ENCODE results near the gene IMPG2.

Gene IMPG2

DNA sequence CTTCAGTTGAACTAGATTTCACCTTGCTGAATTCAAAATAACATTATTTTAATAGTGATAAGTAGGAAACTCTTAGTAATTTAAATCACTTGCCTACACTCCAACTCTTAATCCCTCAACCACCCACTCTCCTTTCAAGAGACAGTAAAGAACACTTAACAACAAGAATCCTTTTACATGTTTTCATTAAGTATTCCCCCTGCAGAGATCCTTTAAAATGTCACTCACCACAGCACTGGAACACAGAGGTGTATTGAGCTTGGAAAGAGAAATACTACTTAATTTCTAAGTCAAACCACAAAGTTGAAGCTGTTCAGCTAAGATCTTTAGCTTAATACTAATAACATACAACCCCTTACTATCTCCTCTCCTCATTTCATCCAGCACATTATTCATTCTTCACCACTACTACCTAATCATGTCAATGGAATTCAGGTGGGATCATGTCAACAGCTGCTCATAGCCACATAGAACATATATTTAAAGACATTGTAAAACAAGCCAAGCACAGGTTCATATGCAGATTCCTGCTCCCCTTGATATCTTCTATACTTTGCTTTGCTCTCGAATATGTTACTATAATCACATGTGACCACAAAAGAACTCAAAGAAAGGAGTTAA lies 40.5 kb downstream of the IMPG2 start:
- DNase-seq (ENCODE audit: low read depth, low spot score) = no peak
- no peak overlapping the region for H3K4me3 ChIP-seq (ENCODE audit: low read length)

DNA sequence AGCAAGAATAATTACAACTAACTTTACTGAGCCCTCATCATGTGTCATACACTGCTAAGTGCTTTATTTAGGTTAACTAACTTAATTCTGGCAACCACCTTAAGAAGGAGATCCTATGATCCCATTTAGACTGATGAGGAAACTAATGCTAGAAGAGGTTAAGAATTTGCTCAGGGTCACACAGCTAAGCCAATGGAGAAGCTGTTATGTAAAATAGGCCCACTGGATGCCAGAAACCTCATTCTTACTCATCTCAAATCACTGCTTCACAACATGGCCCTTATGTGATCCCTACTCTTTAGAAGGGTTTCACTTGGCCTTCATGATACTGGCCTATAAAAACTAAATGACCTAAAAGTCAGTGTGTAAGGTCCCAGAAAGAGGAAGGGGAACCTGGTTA lies 41.2 kb downstream of the IMPG2 start:
- no peak overlapping the region for H3K4me3 ChIP-seq (ENCODE audit: low read length)
- DNase-seq (ENCODE audit: low read depth, low spot score) = no peak

DNA sequence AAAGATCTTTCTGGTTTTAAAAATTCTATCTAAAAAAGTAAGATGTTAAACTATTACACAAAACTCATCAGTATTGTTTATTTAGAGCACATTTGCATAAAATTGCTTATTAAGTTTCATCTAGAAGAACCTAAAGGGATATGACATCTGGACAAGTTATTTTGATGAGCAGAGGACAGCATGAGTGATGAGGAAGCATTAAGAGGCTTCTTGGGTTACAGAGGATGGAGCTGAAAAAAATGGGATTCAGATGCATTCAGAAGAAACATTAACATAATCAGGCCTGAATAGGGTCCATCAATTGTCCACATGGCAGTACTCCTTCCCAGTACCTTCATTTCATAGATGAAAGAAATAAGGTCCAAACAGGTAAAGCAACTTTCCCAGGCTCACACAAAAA lies 41.6 kb downstream of the IMPG2 start:
- no peak overlapping the region for H3K4me3 ChIP-seq (ENCODE audit: low read length)
- DNase-seq (ENCODE audit: low read depth, low spot score) = no peak

DNA sequence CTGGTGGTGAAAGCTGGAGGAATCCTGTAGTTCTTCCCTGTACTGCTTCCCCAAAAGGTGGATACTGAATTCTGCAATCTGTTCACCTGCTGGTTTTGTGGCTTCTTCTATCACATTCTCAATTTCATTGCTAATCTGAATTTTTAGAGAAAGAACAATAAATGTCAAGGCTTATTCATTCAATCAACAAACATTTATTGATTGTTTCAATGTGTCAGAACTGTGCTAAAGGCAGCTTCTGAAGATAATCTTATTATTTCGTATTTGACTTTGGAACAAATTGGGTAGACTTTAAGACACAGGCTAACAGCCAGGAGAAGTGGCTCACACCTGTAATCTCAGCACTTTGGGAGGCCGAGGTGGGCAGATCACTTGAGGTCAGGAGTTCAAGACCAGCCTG lies 46.8 kb downstream of the IMPG2 start:
- H3K4me3 ChIP-seq (ENCODE audit: low read length) = no peak overlapping the region
- DNase-seq (ENCODE audit: low read depth, low spot score) = no peak

DNA sequence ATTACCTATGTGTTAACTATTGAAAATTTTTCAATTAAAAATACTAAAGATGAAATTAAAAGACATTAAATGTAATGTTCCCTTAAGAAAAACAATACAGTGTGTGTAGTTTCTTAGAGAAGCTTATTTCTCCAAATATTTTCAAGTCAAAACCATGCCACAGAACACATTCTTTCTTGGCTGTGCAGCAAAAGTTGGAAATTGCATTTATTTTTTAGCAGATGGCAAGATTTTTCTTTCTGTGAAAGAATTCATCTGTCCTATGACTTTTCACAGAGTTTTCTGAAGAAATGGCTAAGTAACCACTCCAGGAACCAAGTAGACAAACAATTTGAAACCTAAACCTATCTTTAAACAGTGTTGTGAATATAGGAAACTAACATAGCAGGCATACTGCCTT lies 47.2 kb downstream of the IMPG2 start:
- no peak overlapping the region for H3K4me3 ChIP-seq (ENCODE audit: low read length)
- no peak for DNase-seq (ENCODE audit: low read depth, low spot score)

DNA sequence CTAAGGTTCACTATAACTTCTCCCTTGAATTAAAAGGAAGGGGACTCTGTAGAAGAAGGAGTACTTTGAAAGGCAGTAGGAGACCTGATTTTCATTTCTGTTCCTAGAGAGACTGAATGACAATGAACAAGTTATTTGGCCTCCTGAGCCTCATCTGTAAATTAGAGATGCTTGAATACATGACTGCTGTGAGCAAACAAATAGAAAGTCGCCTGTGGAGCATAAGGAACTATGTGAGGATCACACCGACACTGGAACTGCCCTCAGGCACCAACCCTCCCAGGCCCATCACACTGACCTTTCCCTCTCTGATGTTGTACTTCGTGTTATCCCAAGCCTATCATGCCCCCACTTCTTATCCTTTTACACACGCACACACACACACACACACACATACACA lies 48.6 kb downstream of the IMPG2 start:
- no peak overlapping the region for H3K4me3 ChIP-seq (ENCODE audit: low read length)
- DNase-seq (ENCODE audit: low read depth, low spot score) = no peak

DNA sequence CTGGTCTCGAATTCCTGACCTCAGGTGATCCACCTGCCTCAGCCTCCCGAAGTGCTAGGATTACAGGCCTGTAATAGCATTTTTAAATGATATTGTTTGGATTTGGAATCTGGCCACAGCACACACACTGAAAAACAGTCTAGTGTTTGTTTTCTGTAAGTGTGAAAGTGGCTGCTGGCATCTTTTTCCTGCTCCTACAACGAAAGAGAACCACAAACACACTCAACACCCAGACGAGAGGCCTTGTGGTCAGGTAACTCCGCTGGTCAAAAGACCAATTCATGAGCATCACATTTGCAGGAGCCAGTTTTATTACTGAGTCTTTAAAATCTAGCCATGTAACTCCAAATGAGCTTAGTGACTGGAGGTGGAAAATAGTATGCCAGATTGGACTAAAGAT lies 50.2 kb downstream of the IMPG2 start:
- H3K4me3 ChIP-seq (ENCODE audit: low read length) = no peak overlapping the region
- no peak for DNase-seq (ENCODE audit: low read depth, low spot score)

DNA sequence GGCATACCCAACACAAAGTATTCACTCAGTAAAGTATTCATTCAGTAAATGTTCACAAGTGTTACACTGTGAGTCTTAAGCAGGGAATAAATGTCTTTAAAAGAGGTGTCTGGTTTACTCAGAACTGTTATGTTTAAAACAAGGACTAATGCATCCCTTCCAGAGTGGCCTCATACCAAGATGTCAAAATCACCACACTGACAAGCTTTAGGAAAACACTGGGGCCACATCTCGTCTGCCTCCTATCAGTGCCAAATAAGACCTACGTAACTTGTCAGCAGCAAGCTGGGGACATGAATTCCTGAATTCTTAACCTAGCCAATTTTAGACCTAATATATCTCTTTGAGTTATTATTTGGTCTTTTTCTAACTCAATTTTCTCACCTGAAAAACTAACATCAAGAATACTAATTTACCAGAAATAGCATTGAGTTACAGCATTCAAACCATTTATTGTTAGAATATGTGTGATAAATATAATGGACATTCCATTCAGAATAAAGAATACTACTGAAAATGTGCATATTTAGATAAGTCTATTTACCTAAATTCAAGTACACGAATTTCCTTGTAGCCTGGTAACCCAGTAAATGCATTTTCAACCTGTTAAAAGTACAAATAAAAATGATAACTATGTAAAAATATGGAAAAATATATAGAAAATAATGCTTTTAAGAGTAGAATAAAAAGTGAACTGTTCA lies 51.3 kb downstream of the IMPG2 start:
- H3K4me3 ChIP-seq (ENCODE audit: low read length) = no peak overlapping the region
- no peak for DNase-seq (ENCODE audit: low read depth, low spot score)

DNA sequence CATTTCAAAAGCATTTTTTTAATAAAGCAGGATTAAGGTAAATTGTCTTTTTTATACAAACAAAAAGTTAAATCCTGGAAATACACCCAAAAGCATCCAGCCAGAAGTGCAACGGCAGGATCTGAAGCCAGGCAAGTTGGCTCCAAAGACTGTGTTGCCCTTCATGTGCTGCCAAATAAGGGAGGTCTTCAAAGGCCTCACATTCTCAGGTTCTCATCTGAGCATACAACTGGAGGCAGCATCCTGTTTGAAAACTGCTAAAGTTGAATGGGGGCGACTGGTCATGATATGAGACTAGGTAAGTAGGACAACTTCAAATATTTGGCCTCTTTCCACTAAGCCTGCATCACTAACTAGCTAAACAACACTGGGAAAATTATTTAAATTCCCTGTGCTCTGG lies 52.2 kb downstream of the IMPG2 start:
- no peak overlapping the region for H3K4me3 ChIP-seq (ENCODE audit: low read length)
- no peak for DNase-seq (ENCODE audit: low read depth, low spot score)

DNA sequence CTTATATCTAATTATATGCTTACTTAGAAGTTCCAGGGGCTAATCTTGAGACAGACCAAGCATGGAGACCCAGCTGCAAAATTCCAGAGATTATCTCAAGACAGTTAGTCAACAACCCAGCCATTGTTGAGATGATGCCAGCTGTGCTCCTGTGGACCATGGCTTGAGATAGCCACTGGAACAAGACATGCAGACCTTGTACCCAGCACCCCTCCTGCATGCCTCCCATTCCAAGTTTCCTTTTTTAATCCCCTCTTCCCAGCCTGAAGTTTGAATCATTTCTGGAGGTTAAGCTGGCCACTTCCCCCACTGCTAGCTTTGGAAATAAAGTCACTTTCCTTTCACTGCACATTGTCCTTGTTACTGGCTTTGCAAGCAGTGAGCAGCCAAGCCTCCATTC lies 53.8 kb downstream of the IMPG2 start:
- no peak overlapping the region for H3K4me3 ChIP-seq (ENCODE audit: low read length)
- DNase-seq (ENCODE audit: low read depth, low spot score) = no peak

DNA sequence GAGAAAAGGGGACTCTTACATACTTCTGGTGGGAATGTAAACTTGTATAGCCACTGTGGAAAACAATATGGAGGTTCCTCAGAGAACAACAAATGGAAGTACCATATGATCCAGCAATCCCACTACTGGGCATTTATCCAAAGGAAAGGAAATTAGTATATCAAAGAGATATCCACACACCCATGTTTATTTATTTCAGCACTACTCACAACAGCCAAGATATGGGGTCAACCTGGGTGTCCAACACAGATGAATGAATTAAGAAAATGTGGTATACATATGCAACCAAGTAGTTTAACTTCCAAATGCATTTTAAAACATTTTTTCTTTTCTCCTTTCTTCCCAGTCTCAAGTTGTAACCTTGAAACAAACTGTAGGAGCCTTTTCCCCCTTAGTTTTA lies 54.3 kb downstream of the IMPG2 start:
- no peak for DNase-seq (ENCODE audit: low read depth, low spot score)
- no peak overlapping the region for H3K4me3 ChIP-seq (ENCODE audit: low read length)

DNA sequence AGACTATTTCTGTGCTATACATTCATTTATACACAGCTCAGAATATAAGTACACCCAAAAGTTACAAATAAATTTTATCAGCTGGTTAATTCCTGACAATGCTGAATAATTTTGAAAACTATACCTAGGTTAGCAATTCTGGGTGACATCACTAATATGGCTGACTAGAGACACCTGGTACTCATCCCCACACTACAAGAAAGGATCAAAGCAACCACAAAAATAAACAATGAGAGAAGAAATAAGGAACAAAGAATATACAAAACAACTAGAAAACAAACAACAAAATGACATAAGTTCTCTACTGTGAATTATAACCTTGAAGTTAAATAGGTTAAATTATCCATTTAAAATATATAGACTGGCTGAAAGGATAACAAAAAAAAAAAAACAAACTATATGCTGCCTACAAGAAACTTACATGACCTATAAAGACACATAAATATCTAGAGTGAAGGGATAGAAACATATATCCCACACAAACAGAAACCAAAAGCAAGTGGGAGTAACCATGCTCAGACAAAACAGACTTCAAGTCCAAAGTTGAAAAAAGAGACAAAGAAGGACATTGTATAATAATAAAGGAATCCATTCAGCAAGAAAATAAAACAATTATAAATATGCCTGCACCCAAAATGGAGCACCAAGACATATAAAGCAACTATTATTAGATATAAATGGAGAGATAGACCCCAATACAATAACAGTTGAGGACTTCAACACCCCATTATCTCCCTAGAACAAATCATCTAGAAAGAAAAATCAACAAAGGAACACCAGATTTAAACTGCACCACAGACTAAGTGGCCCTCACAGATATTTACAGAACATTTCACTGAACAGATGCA lies 57.8 kb downstream of the IMPG2 start:
- no peak overlapping the region for H3K4me3 ChIP-seq (ENCODE audit: low read length)
- DNase-seq (ENCODE audit: low read depth, low spot score) = no peak

DNA sequence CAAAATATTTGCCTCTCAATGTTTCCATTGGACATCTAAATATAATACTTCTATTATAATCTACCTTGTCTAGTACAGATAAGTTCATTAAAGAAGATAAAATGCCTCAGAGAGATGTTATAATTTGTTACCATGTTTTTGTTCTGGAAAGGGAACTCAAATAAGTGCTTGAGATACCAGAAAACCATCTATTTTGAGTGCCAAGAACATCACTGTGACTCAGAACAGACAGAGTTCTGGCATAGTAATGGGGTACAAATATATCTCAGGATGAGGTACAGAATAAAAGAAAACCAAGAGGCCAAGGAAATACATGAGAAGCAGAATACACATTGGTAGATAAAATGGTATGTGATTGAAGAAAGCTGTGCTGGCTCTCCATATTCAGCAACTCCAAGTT lies 58.9 kb downstream of the IMPG2 start:
- no peak overlapping the region for H3K4me3 ChIP-seq (ENCODE audit: low read length)
- no peak for DNase-seq (ENCODE audit: low read depth, low spot score)

DNA sequence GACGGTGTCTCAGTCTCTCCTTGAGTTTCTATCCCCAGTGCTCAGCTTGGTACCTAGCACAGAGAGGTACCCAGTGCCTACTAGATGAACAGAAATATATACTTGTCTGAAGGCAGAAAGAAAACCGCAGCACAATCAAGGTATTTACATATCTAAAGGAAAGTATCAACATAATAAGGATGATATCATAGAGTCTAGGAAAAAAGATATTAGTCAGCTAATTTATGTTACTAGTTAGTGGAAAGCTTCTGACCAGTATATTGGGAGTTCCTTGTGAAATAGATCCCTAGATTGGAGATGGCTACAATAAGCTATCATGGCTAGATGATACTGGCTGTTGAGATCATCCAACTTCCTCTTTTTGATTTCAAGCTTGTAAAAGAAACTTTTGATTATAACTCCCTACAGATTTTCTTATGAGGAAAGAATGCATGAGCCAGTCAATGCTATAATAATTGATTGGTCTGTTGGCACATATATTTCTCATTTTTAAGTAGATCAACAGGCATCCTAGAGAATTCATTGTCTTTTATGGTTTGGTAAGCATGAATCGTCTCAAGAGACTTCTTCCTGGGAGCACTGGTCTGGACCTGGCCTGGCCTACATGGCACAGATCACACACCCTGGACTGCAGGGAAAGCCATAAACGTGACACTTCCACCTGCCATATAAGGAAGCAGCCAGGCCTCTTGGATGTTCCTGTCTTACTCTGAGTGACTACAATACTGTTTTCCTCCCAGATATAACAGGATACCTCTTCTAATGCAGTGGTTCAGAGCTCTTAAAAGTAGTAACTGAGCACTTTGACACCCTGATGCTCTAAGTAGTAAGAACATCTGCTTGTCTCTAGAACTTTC lies 60.7 kb downstream of the IMPG2 start:
- DNase-seq (ENCODE audit: low read depth, low spot score) = no peak
- H3K4me3 ChIP-seq (ENCODE audit: low read length) = no peak overlapping the region

DNA sequence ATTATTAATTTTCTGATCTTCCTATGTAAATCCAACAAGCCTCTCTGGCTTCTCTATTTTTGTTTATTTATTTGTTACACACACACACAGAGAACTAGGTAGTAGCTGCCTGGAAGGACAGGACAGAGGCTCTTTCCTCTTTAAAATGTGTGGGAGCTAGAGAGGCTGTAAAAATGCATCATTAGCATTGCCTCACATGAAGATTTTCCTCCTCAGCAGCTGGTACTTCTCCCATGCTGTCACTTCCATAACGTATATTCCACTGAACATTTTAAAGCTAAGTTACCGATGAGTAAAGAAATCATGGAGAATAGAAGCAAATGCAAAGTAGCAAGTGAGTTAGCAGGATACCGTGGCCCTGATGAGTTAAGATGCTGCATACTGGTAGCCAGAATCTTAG lies 63.9 kb downstream of the IMPG2 start:
- no peak overlapping the region for H3K4me3 ChIP-seq (ENCODE audit: low read length)
- DNase-seq (ENCODE audit: low read depth, low spot score) = no peak

DNA sequence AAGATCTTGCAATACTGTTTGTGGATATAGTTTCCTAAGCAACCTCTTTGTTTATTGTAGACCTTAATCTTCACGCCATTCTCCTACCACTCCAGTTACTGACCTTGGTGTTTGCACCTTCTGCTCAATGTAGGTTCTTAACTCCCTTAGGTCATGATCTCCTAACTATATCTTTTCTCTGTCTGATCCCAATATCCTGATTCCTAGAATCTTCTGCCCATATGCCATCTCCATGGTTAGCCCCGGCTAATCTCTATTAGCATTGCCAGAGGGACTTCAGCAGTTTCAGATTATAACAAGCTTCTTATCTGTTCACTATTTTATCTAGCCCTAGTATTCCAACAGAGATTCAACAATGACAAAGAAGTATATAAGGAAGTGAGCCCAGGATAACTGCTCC lies 64.9 kb downstream of the IMPG2 start:
- no peak for DNase-seq (ENCODE audit: low read depth, low spot score)
- H3K4me3 ChIP-seq (ENCODE audit: low read length) = no peak overlapping the region

DNA sequence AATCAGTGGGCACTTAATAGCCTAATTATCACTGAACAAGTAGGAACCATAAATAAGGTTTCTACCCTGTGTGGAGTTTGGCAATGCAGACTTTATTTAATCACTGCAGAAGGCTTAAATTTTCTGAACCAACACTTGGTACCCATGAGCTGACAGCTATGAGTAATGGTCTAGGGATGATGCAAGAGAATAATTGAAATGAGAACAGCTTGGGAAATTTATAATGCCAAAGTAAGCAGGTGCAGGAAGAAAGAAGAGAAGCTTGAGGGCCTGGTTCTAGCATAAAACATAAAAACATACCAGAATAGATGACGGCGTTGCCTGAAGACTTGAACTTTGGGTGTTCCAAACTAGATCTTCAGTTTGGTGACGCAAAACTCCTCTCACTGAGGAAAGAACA lies 67.0 kb downstream of the IMPG2 start:
- no peak overlapping the region for H3K4me3 ChIP-seq (ENCODE audit: low read length)
- no peak for DNase-seq (ENCODE audit: low read depth, low spot score)

DNA sequence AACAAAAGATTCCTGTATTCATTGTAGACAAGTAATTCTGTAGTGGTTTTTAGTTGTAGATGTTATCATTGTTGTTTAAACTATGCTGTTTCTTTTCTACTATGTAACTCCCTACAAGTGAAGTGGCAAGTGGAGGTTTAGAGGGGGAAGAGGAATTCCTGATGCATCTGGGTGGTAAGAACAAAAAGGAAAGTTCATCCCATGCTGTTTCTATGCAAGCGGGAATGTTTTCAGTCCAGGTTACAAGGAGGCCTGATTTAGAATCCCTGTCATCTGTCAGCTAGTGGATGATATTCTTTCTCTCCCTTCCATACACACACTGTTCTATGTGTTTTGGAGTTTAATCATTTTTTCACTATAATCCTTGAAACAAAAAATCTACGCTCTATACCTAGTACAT lies 67.4 kb downstream of the IMPG2 start:
- DNase-seq (ENCODE audit: low read depth, low spot score) = no peak
- H3K4me3 ChIP-seq (ENCODE audit: low read length) = no peak overlapping the region

DNA sequence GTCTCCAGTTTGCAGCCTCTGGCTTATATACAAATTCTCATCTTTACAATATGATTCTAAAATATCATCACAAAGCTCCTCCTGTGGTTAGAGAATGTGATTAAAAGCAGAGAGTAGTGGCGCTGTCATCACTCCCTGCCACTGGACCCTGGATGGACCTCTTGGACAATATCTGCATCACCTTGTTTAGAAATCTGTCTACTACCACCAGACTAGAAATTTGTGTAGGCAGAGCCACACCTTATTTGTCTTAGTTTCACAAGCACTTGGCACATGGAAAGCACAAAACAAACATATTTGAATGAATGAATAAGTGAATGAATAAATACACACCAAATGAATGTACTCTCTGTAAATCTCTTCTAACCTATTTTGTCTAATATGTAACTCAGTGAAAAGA lies 68.1 kb downstream of the IMPG2 start:
- no peak overlapping the region for H3K4me3 ChIP-seq (ENCODE audit: low read length)
- DNase-seq (ENCODE audit: low read depth, low spot score) = no peak

DNA sequence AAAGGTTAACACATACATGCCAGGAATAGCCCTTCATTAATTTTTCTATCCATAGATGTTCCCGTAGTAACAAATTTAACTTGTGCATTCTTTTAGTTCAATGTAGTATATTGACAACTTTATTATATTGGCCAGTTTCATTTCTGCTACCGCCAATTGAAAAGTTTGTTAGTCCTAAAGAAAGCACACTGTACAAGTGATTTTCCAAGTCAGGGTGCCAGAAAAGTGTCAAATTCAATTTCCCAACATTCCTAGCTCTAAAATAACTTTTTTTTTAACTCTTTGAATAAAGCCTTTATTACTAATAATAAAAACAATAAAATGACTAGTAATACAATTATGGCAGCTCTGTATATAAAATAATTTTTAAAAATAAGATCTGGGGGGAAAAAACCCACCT lies 68.9 kb downstream of the IMPG2 start:
- no peak for DNase-seq (ENCODE audit: low read depth, low spot score)
- no peak overlapping the region for H3K4me3 ChIP-seq (ENCODE audit: low read length)
